ENCODE results near the gene CTRL.

DNA sequence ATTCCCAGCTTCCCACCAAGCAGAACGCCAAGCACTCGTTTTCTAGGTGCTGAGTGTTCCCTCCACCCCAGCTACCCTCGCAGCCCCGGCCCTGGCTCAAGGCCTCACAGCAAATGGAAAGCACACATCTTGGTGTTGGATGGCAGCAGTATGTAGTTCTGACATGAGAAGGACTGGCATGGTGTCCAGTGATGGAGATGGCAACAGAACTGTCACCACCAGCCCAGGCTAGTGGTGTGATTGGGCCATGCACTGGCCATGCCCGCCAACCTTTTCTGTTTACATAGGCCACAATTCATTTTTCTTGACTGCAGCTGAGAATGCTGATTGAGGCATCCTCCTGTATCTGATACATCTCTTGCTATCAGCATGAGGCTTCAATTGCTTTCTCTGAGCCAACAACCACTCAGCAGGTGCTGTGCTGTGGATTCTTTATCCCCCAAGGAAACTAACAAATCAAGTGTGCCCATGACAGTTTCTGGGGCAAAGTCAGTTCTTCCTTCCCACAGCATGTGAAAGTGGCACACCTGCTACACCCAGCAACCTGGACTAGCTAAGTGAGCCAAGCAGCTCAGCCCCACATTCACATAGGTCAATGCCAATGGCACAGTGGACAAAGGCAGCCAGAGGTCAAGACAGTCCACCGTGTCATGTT is 32.9 kb upstream of the CTRL start:
- TF ChIP-seq SUZ12 (IDR thresholded peaks at IDR 0.05): no peak
- TF ChIP-seq SP1 (IDR thresholded peaks at IDR 0.05): no peak
- TF ChIP-seq, protein P1, sequence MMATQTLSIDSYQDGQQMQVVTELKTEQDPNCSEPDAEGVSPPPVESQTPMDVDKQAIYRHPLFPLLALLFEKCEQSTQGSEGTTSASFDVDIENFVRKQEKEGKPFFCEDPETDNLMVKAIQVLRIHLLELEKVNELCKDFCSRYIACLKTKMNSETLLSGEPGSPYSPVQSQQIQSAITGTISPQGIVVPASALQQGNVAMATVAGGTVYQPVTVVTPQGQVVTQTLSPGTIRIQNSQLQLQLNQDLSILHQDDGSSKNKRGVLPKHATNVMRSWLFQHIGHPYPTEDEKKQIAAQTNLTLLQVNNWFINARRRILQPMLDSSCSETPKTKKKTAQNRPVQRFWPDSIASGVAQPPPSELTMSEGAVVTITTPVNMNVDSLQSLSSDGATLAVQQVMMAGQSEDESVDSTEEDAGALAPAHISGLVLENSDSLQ (IDR thresholded peaks at IDR 0.05): no peak
- no peak for TF ChIP-seq FOXM1 (IDR thresholded peaks at IDR 0.05; ENCODE audit: borderline replicate concordance)
- no peak for TF ChIP-seq BHLHE40 (IDR thresholded peaks at IDR 0.05; ENCODE audit: borderline replicate concordance)
- no peak for TF ChIP-seq HDGF (IDR thresholded peaks at IDR 0.05; ENCODE audit: borderline replicate concordance)
- no peak for TF ChIP-seq ELF4 (IDR thresholded peaks at IDR 0.05)
- TF ChIP-seq TARDBP (IDR thresholded peaks at IDR 0.05): no peak
- TF ChIP-seq LEF1 (IDR thresholded peaks at IDR 0.05; ENCODE audit: borderline replicate concordance): no peak
- TF ChIP-seq NFRKB (IDR thresholded peaks at IDR 0.05): no peak
- no peak for TF ChIP-seq L3MBTL2 (conservative IDR thresholded peaks at IDR 0.05)
- TF ChIP-seq FOXK2 (IDR thresholded peaks at IDR 0.05): no peak
- TF ChIP-seq ARNT (IDR thresholded peaks at IDR 0.05): no peak

Measured in HEK293T (cell line).